Measurements from ENCODE around the gene DEK.

DNA sequence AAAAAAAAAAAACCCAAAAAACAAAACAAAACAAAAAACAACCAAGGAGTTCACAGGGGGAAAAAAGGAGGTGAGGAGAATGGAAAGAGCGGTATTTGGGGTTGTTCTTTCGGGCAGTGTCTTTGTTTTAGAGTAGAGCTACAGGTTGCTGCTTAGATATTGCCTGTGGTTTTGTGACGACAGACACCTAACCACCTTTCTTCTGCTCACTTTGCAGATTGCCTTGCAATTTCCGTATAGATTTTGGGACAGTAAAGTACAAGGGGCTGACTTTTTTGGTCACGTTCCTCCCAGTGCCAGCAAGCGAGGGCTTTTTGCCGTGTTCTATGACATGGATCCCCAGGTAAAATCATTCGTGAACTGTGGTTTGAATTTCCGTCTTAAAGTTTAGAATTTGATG is 50.9 kb downstream of the DEK start:
- TF ChIP-seq ZNF565 (CRISPR knock-in tag; conservative IDR thresholded peaks at IDR 0.05; ENCODE audit: low read depth) (no peak), GLIS3 (CRISPR knock-in tag; IDR thresholded peaks at IDR 0.05) (no peak), ZFP3 (CRISPR knock-in tag; IDR thresholded peaks at IDR 0.05) (no peak), RARB (CRISPR knock-in tag; IDR thresholded peaks at IDR 0.05) (no peak), ARNTL (CRISPR knock-in tag; IDR thresholded peaks at IDR 0.05; ENCODE audit: borderline replicate concordance, low read depth) (no peak), ZFP30 (CRISPR knock-in tag; IDR thresholded peaks at IDR 0.05) (no peak), OSR1 (CRISPR knock-in tag; IDR thresholded peaks at IDR 0.05) (no peak), TOX (CRISPR knock-in tag; IDR thresholded peaks at IDR 0.05; ENCODE audit: borderline replicate concordance) (no peak), ESRRG (CRISPR knock-in tag; IDR thresholded peaks at IDR 0.05) (no peak)
- TF ChIP-seq, protein P1, sequence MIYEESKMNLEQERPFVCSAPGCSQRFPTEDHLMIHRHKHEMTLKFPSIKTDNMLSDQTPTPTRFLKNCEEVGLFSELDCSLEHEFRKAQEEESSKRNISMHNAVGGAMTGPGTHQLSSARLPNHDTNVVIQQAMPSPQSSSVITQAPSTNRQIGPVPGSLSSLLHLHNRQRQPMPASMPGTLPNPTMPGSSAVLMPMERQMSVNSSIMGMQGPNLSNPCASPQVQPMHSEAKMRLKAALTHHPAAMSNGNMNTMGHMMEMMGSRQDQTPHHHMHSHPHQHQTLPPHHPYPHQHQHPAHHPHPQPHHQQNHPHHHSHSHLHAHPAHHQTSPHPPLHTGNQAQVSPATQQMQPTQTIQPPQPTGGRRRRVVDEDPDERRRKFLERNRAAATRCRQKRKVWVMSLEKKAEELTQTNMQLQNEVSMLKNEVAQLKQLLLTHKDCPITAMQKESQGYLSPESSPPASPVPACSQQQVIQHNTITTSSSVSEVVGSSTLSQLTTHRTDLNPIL (CRISPR knock-in tag; IDR thresholded peaks at IDR 0.05; ENCODE audit: low read depth), result no peak
- TF ChIP-seq, protein P2, sequence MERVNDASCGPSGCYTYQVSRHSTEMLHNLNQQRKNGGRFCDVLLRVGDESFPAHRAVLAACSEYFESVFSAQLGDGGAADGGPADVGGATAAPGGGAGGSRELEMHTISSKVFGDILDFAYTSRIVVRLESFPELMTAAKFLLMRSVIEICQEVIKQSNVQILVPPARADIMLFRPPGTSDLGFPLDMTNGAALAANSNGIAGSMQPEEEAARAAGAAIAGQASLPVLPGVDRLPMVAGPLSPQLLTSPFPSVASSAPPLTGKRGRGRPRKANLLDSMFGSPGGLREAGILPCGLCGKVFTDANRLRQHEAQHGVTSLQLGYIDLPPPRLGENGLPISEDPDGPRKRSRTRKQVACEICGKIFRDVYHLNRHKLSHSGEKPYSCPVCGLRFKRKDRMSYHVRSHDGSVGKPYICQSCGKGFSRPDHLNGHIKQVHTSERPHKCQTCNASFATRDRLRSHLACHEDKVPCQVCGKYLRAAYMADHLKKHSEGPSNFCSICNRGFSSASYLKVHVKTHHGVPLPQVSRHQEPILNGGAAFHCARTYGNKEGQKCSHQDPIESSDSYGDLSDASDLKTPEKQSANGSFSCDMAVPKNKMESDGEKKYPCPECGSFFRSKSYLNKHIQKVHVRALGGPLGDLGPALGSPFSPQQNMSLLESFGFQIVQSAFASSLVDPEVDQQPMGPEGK (CRISPR knock-in tag; IDR thresholded peaks at IDR 0.05; ENCODE audit: borderline replicate concordance), result no peak

Data from SK-N-SH treated with all-trans-retinoic acid at 6 μM for 48 hours (cell line).